Fibroblast of pulmonary artery (primary cell): ENCODE results near the gene UCMA.

ENCODE experiments used
- DNase-seq: peaks from one replicate; pipeline ENCODE4 v3.0.0-alpha.2; 2010; ENCODE audit warnings: low read depth
- H3K4me3 ChIP-seq: replicated peaks from 2 replicates; pipeline ENCODE4 v1.5.1; 2011; ENCODE audit warnings: low read depth, mild to moderate bottlenecking, control low read depth, low read length, moderate library complexity
- CTCF ChIP-seq: IDR thresholded peaks from 2 replicates; pipeline ENCODE4 v1.5.1; 2011; ENCODE audit warnings: mild to moderate bottlenecking, control low read depth, low read length, inconsistent platforms; ENCODE audit errors: missing control alignments

The UCMA gene

GRCh38 chr10:13180788-13181187 is 53.4 kb downstream of the UCMA start:
- H3K4me3 ChIP-seq, result no peak overlapping the region
- DNase-seq, result no peak
- TF ChIP-seq CTCF, result no peak

- no peak for DNase-seq
- H3K4me3 ChIP-seq, result no peak overlapping the region
- TF ChIP-seq CTCF, result no peak
Observed at GRCh38 chr10:13173616-13174015, 60.6 kb downstream of the UCMA start.
